ENCODE data around the gene QRICH1.
"Not testable (repeated sequence)": the region's sequence is repeated elsewhere in the genome, so short reads cannot be mapped to it uniquely, and the experiment has no call there.

QRICH1 gene

DNA sequence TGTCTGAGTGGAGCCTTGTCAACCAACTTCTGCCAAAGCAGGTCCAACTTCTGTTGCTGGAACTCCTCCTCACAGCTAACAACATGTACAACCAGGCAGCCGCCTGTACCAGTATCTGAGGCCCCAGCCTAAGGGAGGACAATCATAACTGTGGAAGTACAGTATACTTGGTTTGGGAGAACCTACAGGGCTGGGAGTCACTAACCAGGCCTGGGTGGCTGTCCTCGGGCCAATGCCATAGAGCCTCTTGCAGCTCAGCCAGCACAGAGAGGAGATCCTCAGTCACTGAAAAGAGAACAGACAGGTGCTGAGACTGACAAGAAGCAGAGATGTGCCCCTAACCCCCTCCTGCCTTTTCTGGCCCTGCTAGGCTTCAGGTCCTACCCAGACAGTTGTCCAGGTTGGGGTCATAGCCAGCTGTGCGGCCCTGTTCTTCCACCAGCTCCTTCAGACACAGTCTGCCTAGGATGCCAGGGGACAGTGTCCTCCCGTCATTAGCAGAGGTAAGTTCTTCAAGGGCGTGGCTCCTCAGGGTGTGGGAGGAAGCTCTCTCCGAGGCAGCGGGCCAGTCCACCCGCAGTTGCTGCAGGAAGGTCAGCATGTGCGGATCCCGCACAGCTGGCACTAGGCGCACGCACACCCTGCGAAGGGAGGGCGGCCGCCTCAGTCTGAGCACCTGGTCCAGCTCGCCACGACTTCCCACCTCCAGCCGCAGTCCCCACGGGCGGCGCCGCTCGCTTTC, 76.5 kb downstream of the QRICH1 start:
- Histone ChIP-seq H3K27ac (ENCODE audit: low read depth, low read length) (no peak overlapping the region), H3K36me3 (ENCODE audit: insufficient read depth, low read length) (no peaks in the 10 kb centered on the region), H3K27me3 (ENCODE audit: insufficient read depth, low read length) (no peaks in the 10 kb centered on the region), H3K4me1 (ENCODE audit: control insufficient read depth, insufficient read depth, low read length, unreplicated experiment) (peaks cover 13% of the 10 kb centered on the region), H3K79me2 (ENCODE audit: control insufficient read depth, insufficient read depth, low read length, unreplicated experiment) (peaks cover 19% of the 10 kb centered on the region), H2AFZ (ENCODE audit: low read length, unreplicated experiment) (no peak overlapping the region), H3K4me3 (ENCODE audit: low read depth, low read length) (peak overlapping the region; percentile 94)

DNA sequence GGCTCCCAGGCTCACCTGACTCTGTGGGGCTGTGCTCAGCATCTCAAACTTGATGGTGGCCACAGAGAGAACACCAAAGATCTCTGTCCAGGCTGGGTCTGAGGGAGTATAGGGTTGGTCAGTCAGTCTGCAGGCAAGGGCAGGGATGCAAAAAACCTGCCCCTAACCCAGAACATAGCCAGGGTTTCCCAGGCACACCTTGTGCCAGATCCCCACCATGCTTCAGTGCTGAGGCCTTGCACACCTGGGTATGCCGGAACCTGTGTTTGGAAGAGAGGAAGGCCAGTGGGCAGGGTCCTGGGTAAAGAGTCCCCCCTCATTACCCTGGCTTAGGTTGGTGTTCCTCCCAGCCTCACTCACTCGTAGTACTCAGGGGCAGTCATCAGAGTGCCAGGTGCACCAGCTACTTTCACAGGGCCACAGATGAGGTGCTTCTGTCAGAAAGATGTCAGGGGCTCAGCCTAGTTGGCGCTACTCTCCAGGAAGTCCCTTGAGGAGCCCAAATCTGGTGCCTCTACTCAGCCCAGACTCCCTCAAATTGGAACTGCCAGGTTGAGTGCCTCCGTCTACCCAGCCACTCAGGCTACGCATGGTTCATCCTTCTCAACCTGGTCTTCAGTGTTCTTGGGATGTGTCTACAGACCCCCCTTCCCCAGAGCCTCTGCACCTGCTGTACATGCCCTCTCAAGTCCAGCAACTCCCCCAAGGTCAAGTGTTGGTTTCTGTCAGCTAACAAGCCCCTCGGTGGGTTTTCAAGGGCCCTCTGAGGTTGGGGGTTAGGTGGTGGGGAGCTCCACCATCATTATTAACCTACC, 77.2 kb downstream of the QRICH1 start:
- no peaks in the 10 kb centered on the region for H3K27me3 ChIP-seq (ENCODE audit: insufficient read depth, low read length)
- H2AFZ ChIP-seq (ENCODE audit: low read length, unreplicated experiment): no peak overlapping the region
- peaks cover 13% of the 10 kb centered on the region for H3K4me1 ChIP-seq (ENCODE audit: control insufficient read depth, insufficient read depth, low read length, unreplicated experiment)
- peaks cover 22% of the 10 kb centered on the region for H3K79me2 ChIP-seq (ENCODE audit: control insufficient read depth, insufficient read depth, low read length, unreplicated experiment)
- H3K4me3 ChIP-seq (ENCODE audit: low read depth, low read length): no peak overlapping the region; the same call in 1 of the 2 replicates
- H3K27ac ChIP-seq (ENCODE audit: low read depth, low read length): no peak overlapping the region
- H3K36me3 ChIP-seq (ENCODE audit: insufficient read depth, low read length): no peaks in the 10 kb centered on the region

GRCh38 chr3:49015765-49016164, 78.1 kb downstream of the QRICH1 start:
- Histone ChIP-seq H3K4me1 (ENCODE audit: control insufficient read depth, insufficient read depth, low read length, unreplicated experiment) (peaks cover 13% of the 10 kb centered on the region), H3K4me3 (ENCODE audit: low read depth, low read length) (no peak overlapping the region), H3K79me2 (ENCODE audit: control insufficient read depth, insufficient read depth, low read length, unreplicated experiment) (peaks cover 20% of the 10 kb centered on the region), H3K36me3 (ENCODE audit: insufficient read depth, low read length) (no peaks in the 10 kb centered on the region), H3K27ac (ENCODE audit: low read depth, low read length) (no peak overlapping the region), H2AFZ (ENCODE audit: low read length, unreplicated experiment) (no peak overlapping the region), H3K27me3 (ENCODE audit: insufficient read depth, low read length) (no peaks in the 10 kb centered on the region)

GRCh38 chr3:49015072-49015471, 78.8 kb downstream of the QRICH1 start:
- no peaks in the 10 kb centered on the region for H3K36me3 ChIP-seq (ENCODE audit: insufficient read depth, low read length)
- peaks cover 11% of the 10 kb centered on the region for H3K4me1 ChIP-seq (ENCODE audit: control insufficient read depth, insufficient read depth, low read length, unreplicated experiment)
- H3K27me3 ChIP-seq (ENCODE audit: insufficient read depth, low read length): no peaks in the 10 kb centered on the region
- H3K27ac ChIP-seq (ENCODE audit: low read depth, low read length): no peak overlapping the region
- H3K79me2 ChIP-seq (ENCODE audit: control insufficient read depth, insufficient read depth, low read length, unreplicated experiment): peaks cover 13% of the 10 kb centered on the region
- H3K4me3 ChIP-seq (ENCODE audit: low read depth, low read length): no peak overlapping the region
- H2AFZ ChIP-seq (ENCODE audit: low read length, unreplicated experiment): no peak overlapping the region

DNA sequence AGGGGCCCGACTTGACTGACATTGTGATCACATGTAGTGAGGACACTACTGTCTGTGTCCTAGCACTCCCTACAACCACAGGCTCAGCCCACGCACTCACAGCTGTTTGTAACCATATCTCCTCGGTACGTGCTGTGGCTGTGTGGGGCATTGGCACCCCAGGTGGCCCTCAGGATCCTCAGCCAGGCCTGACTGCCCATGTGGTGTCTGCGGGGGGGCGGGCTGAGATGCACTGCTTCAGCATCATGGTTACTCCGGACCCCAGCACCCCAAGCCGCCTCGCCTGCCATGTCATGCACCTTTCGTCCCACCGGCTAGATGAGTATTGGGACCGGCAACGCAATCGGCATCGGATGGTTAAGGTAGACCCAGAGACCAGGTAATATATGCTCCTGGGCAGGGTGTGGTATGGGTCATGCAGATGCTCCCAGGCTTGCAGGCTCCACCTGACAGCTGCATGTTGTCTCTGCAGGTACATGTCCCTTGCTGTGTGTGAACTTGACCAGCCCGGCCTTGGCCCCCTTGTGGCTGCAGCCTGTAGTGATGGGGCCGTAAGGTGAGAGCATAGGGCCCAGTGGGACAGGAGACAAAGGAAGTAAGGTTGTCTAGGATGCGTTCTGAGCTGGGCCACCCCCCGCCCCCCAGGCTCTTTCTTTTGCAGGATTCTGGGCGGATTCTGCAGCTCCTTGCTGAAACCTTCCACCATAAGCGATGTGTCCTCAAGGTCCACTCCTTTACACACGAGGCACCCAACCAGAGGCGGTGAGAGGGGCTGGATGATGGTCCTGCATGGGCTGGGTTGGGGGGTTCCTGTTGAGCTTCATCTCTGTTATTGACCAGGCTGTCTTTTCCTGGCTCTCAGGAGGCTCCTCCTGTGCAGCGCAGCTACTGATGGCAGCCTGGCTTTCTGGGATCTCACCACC, 79.9 kb downstream of the QRICH1 start:
- peaks cover 17% of the 10 kb centered on the region for H3K79me2 ChIP-seq (ENCODE audit: control insufficient read depth, insufficient read depth, low read length, unreplicated experiment)
- no peak overlapping the region for H2AFZ ChIP-seq (ENCODE audit: low read length, unreplicated experiment)
- H3K4me3 ChIP-seq (ENCODE audit: low read depth, low read length): no peak overlapping the region
- H3K27ac ChIP-seq (ENCODE audit: low read depth, low read length): no peak overlapping the region
- H3K27me3 ChIP-seq (ENCODE audit: insufficient read depth, low read length): no peaks in the 10 kb centered on the region
- no peaks in the 10 kb centered on the region for H3K36me3 ChIP-seq (ENCODE audit: insufficient read depth, low read length)
- H3K4me1 ChIP-seq (ENCODE audit: control insufficient read depth, insufficient read depth, low read length, unreplicated experiment): peaks cover 4% of the 10 kb centered on the region

- Histone ChIP-seq H3K4me1 (ENCODE audit: control insufficient read depth, insufficient read depth, low read length, unreplicated experiment) (peaks cover 10% of the 10 kb centered on the region), H3K36me3 (ENCODE audit: insufficient read depth, low read length) (no peaks in the 10 kb centered on the region), H3K79me2 (ENCODE audit: control insufficient read depth, insufficient read depth, low read length, unreplicated experiment) (peaks cover 25% of the 10 kb centered on the region), H3K27me3 (ENCODE audit: insufficient read depth, low read length) (no peaks in the 10 kb centered on the region), H3K27ac (ENCODE audit: low read depth, low read length) (no peak overlapping the region), H3K4me3 (ENCODE audit: low read depth, low read length) (no peak overlapping the region), H2AFZ (ENCODE audit: low read length, unreplicated experiment) (no peak overlapping the region)
Observed at GRCh38 chr3:49013113-49013737, 80.6 kb downstream of the QRICH1 start.

- peaks cover 9% of the 10 kb centered on the region for H3K4me1 ChIP-seq (ENCODE audit: control insufficient read depth, insufficient read depth, low read length, unreplicated experiment)
- no peaks in the 10 kb centered on the region for H3K27me3 ChIP-seq (ENCODE audit: insufficient read depth, low read length)
- no peak overlapping the region for H3K27ac ChIP-seq (ENCODE audit: low read depth, low read length)
- H2AFZ ChIP-seq (ENCODE audit: low read length, unreplicated experiment): no peak overlapping the region
- no peaks in the 10 kb centered on the region for H3K36me3 ChIP-seq (ENCODE audit: insufficient read depth, low read length)
- H3K79me2 ChIP-seq (ENCODE audit: control insufficient read depth, insufficient read depth, low read length, unreplicated experiment): peaks cover 29% of the 10 kb centered on the region
- H3K4me3 ChIP-seq (ENCODE audit: low read depth, low read length): no peak overlapping the region
Observed at GRCh38 chr3:49012441-49013017, 81.3 kb downstream of the QRICH1 start.

GRCh38 chr3:49009396-49009795, 84.5 kb downstream of the QRICH1 start:
- Histone ChIP-seq H3K4me3 (ENCODE audit: low read depth, low read length) (no peak overlapping the region), H3K27ac (ENCODE audit: low read depth, low read length) (no peak overlapping the region), H2AFZ (ENCODE audit: low read length, unreplicated experiment) (no peak overlapping the region), H3K79me2 (ENCODE audit: control insufficient read depth, insufficient read depth, low read length, unreplicated experiment) (peaks cover 29% of the 10 kb centered on the region), H3K4me1 (ENCODE audit: control insufficient read depth, insufficient read depth, low read length, unreplicated experiment) (peaks cover 15% of the 10 kb centered on the region), H3K27me3 (ENCODE audit: insufficient read depth, low read length) (no peaks in the 10 kb centered on the region), H3K36me3 (ENCODE audit: insufficient read depth, low read length) (no peaks in the 10 kb centered on the region)

GRCh38 chr3:49008627-49009026, 85.2 kb downstream of the QRICH1 start:
- H2AFZ ChIP-seq (ENCODE audit: low read length, unreplicated experiment); H3K27ac ChIP-seq (ENCODE audit: low read depth, low read length); H3K27me3 ChIP-seq (ENCODE audit: insufficient read depth, low read length); H3K36me3 ChIP-seq (ENCODE audit: insufficient read depth, low read length): not testable (repeated sequence)
- Histone ChIP-seq H3K79me2 (ENCODE audit: control insufficient read depth, insufficient read depth, low read length, unreplicated experiment) (peaks cover 29% of the 10 kb centered on the region), H3K4me3 (ENCODE audit: low read depth, low read length) (peak overlapping the region; percentile 95), H3K4me1 (ENCODE audit: control insufficient read depth, insufficient read depth, low read length, unreplicated experiment) (peaks cover 15% of the 10 kb centered on the region)
